ENCODE results near the gene ZSWIM5.

DNA sequence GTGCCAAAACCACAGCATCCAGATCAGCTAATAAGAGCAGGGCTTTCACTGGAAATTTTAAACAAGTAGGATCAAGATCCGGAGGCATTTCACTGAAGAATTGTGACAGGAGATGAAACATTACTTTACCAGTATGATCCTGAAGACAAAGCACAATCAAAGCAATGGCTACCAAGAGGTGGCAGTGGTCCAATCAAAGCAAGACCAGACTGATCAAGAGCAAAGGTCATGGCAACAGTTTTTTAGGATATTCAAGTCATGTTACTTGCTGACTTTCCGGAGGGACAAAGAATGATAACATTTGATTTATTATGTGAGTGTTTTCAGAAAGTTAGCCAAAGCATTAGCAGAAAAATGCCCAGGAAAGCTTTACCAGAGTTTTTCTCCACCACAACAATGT is 8.2 kb downstream of the ZSWIM5 start:
- TF ChIP-seq, protein P1, sequence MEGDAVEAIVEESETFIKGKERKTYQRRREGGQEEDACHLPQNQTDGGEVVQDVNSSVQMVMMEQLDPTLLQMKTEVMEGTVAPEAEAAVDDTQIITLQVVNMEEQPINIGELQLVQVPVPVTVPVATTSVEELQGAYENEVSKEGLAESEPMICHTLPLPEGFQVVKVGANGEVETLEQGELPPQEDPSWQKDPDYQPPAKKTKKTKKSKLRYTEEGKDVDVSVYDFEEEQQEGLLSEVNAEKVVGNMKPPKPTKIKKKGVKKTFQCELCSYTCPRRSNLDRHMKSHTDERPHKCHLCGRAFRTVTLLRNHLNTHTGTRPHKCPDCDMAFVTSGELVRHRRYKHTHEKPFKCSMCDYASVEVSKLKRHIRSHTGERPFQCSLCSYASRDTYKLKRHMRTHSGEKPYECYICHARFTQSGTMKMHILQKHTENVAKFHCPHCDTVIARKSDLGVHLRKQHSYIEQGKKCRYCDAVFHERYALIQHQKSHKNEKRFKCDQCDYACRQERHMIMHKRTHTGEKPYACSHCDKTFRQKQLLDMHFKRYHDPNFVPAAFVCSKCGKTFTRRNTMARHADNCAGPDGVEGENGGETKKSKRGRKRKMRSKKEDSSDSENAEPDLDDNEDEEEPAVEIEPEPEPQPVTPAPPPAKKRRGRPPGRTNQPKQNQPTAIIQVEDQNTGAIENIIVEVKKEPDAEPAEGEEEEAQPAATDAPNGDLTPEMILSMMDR (IDR thresholded peaks at IDR 0.05), result no peak
- no peak for TF ChIP-seq POLR2A (IDR thresholded peaks at IDR 0.05)

Measured in upper lobe of left lung (tissue), 4 donors.